Breast epithelium (tissue), 3 donors: ENCODE results near the gene MAST4.

Experiments
- CTCF ChIP-seq, 3 donors: fragments of 450-650 bp; IDR thresholded peaks; one replicate each; pipeline ENCODE4 v1.5.1; 2016 to 2017; ENCODE audit warnings: antibody characterized with exemption in 3 of 3, mild to moderate bottlenecking in 3 of 3, moderate library complexity in 3 of 3
- POLR2A ChIP-seq: fragments of 450-650 bp; IDR thresholded peaks from one replicate; pipeline ENCODE4 v1.6.1; 2016; ENCODE audit warnings: antibody characterized with exemption, mild to moderate bottlenecking, moderate library complexity

GRCh38 chr5:66615136-66615535 lies 18.9 kb downstream of the MAST4 start:
- TF ChIP-seq CTCF (IDR thresholded peaks at IDR 0.05) (no peak), POLR2A (no peak)
